Esophagus squamous epithelium (tissue), 4 donors: ENCODE results near the gene PTK7.

ENCODE experiments used
- POLR2A ChIP-seq, 4 donors: fragments of 450-650 bp; IDR thresholded peaks; one replicate each; pipeline ENCODE4 v1.6.1; 2017; ENCODE audit warnings: antibody characterized with exemption in 4 of 4, mild to moderate bottlenecking in 4 of 4, moderate library complexity in 3 of 4
- TF ChIP-seq, protein P1 (sequence below), 6 experiments: fragments of 450-650 bp in 4 of 6; fragments of 200-600 bp in 2 of 6; sonication (generic) in 2 of 6; IDR thresholded peaks; one replicate each; pipeline ENCODE4 v1.5.1; 2016 to 2019; ENCODE audit warnings: antibody characterized with exemption in 6 of 6, mild to moderate bottlenecking in 4 of 6, moderate library complexity in 4 of 6

DNA sequence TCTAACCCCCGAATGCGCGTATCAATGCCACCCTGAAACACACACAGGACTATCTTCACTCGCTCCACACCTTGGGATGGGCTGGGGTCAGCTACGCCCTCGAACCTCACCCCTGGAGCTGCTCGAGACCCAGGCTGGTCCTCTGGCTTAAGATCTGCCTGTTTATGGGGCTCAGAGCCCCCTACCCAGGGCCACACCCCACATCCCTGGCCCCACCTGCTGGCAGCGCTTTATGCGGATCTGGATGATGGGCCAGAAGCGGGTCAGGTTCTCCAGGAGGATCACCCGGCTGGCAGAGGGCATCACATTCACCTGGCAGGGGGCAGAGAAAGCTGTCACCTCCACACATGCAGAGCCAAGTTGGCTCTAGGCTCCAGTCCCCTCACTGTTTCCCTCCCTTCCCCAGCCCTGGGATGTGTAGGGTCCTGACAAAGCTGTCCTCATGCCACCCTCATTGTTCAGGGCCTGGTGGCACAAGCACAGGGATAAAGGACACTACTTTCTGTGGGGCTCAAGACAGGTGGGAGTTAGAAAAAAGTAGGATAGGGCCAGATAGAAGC lies 30.7 kb upstream of the PTK7 start:
- no peak for TF ChIP-seq POLR2A (IDR thresholded peaks at IDR 0.05)
- TF ChIP-seq, protein P1, sequence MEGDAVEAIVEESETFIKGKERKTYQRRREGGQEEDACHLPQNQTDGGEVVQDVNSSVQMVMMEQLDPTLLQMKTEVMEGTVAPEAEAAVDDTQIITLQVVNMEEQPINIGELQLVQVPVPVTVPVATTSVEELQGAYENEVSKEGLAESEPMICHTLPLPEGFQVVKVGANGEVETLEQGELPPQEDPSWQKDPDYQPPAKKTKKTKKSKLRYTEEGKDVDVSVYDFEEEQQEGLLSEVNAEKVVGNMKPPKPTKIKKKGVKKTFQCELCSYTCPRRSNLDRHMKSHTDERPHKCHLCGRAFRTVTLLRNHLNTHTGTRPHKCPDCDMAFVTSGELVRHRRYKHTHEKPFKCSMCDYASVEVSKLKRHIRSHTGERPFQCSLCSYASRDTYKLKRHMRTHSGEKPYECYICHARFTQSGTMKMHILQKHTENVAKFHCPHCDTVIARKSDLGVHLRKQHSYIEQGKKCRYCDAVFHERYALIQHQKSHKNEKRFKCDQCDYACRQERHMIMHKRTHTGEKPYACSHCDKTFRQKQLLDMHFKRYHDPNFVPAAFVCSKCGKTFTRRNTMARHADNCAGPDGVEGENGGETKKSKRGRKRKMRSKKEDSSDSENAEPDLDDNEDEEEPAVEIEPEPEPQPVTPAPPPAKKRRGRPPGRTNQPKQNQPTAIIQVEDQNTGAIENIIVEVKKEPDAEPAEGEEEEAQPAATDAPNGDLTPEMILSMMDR (IDR thresholded peaks at IDR 0.05): no peak
